KMS-11 (cell line): ENCODE data around the gene KCTD15.
A peak's percentile ranks its signal among the peaks of the same experiment; 100 is the strongest.

ENCODE experiments used
- H2AFZ ChIP-seq: fragments of 200-600 bp; sonication (generic); 2 replicates; pipeline ENCODE4 v1.6.1; 2016; ENCODE audit warnings: antibody characterized with exemption, mixed run types, low read depth
- H3K27ac ChIP-seq: fragments of 200-600 bp; sonication (generic); 2 replicates; pipeline ENCODE4 v1.6.1; 2016; ENCODE audit warnings: mild to moderate bottlenecking, mixed run types
- H3K27me3 ChIP-seq: fragments of 200-600 bp; sonication (generic); 2 replicates; pipeline ENCODE4 v1.6.1; 2017; ENCODE audit warnings: mild to moderate bottlenecking, low read depth, mixed run types, moderate library complexity; ENCODE audit not compliant: insufficient read depth
- H3K36me3 ChIP-seq: fragments of 200-600 bp; sonication (generic); 2 replicates; pipeline ENCODE4 v1.6.1; 2017; ENCODE audit warnings: mild to moderate bottlenecking, mixed run types; ENCODE audit not compliant: insufficient read depth
- H3K4me1 ChIP-seq: fragments of 200-600 bp; sonication (generic); 2 replicates; pipeline ENCODE4 v1.6.1; 2016; ENCODE audit warnings: mild to moderate bottlenecking, low read depth, mixed run types; ENCODE audit not compliant: poor library complexity, severe bottlenecking
- H3K4me2 ChIP-seq: fragments of 200-600 bp; sonication (generic); 2 replicates; pipeline ENCODE4 v1.7.0; 2016; ENCODE audit warnings: mild to moderate bottlenecking, mixed run types
- H3K4me3 ChIP-seq: fragments of 200-600 bp; sonication (generic); IDR thresholded peaks from 2 replicates; pipeline ENCODE4 v1.6.1; 2017; ENCODE audit warnings: low read depth, low read length, mixed read lengths; ENCODE audit not compliant: insufficient read depth
- H3K79me2 ChIP-seq: fragments of 200-600 bp; sonication (generic); 2 replicates; pipeline ENCODE4 v1.6.1; 2016; ENCODE audit warnings: low read depth, mixed run types; ENCODE audit not compliant: insufficient read depth
- H3K9ac ChIP-seq: fragments of 200-600 bp; sonication (generic); 2 replicates; pipeline ENCODE4 v1.6.1; 2016; ENCODE audit warnings: mild to moderate bottlenecking, mixed run types
- H4K20me1 ChIP-seq: fragments of 200-600 bp; sonication (generic); 2 replicates; pipeline ENCODE4 v1.6.1; 2016; ENCODE audit warnings: mild to moderate bottlenecking, mixed run types; ENCODE audit not compliant: insufficient read depth
- TF ChIP-seq, protein P1 (sequence below): fragments of 200-600 bp; sonication (generic); conservative IDR thresholded peaks from 2 replicates; pipeline ENCODE4 v1.6.1; 2017; ENCODE audit warnings: low read depth, mild to moderate bottlenecking, antibody characterized with exemption, low read length, moderate library complexity, mixed read lengths

The KCTD15 gene

DNA sequence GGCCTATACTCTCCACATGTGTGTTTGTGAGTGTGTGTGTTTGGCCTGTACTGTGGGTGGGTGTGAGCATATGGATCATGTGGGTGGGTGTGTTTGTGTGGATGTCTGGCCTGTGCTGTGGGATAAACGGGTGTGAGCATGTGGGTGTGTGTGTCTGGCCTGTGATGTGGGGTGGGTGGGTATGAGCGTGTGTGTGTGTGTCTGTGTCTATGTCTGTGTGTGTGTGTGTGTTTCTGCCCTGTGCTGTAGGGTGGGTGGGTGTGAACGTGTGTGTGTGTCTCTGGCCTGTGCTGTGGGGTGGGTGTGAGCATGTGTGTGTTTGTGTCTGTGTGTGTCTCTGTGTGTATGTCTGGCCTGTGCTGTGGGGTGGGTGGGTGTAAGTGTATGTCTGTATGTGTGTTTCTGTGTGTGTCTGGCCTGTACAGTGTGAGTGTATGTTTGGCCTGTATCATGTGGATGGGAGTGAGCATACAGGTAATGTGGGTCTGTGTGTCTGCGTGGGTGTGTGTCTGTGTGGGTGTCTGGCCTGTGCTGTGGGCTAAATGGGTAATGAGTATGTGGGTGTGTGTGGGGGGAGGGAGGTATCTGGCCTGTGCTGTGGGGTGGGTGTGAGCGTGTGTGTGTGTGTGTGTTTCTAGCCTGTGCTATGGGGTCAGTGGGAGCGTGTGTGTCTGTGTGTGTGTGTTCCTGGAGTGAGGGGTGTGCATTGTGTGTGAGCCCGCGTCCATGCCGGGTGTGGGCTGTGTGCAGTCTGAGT lies 20.8 kb upstream of the KCTD15 start:
- Histone ChIP-seq H3K27me3 (peaks cover 8% of the 10 kb centered on the region; the same call in 1 of the 2 replicates), H4K20me1 (no peaks in the 10 kb centered on the region), H2AFZ (no peak overlapping the region), H3K4me1 (peaks cover 4% of the 10 kb centered on the region), H3K9ac (no peak overlapping the region), H3K79me2 (no peaks in the 10 kb centered on the region), H3K27ac (no peak overlapping the region), H3K4me3 (no peak overlapping the region), H3K36me3 (no peaks in the 10 kb centered on the region), H3K4me2 (no peak overlapping the region)
- TF ChIP-seq, protein P1, sequence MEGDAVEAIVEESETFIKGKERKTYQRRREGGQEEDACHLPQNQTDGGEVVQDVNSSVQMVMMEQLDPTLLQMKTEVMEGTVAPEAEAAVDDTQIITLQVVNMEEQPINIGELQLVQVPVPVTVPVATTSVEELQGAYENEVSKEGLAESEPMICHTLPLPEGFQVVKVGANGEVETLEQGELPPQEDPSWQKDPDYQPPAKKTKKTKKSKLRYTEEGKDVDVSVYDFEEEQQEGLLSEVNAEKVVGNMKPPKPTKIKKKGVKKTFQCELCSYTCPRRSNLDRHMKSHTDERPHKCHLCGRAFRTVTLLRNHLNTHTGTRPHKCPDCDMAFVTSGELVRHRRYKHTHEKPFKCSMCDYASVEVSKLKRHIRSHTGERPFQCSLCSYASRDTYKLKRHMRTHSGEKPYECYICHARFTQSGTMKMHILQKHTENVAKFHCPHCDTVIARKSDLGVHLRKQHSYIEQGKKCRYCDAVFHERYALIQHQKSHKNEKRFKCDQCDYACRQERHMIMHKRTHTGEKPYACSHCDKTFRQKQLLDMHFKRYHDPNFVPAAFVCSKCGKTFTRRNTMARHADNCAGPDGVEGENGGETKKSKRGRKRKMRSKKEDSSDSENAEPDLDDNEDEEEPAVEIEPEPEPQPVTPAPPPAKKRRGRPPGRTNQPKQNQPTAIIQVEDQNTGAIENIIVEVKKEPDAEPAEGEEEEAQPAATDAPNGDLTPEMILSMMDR, result no peak

DNA sequence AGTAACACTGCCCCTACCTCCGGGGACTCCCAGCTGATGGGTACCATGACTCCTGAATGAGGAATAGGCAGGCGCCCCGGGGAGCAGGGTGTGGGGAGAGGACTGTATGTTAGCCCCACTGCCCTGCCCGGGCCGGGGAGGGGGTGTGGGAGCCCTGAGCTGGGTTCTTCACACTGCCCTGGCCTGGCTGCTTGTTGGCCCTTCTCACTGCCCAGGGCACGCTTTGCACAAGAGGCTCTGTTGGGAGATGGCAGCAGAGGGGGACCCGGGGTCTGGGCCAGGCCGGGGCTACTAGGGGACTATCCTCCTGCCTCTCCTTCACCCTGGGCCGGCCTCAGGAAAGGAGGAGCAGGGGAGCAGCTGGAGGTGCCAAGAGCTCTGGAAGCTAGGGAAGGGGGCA lies 19.3 kb upstream of the KCTD15 start:
- Histone ChIP-seq H3K27me3 (peaks cover 3% of the 10 kb centered on the region; the same call in 1 of the 2 replicates), H3K36me3 (no peaks in the 10 kb centered on the region)
- TF ChIP-seq, protein P1, result no peak

DNA sequence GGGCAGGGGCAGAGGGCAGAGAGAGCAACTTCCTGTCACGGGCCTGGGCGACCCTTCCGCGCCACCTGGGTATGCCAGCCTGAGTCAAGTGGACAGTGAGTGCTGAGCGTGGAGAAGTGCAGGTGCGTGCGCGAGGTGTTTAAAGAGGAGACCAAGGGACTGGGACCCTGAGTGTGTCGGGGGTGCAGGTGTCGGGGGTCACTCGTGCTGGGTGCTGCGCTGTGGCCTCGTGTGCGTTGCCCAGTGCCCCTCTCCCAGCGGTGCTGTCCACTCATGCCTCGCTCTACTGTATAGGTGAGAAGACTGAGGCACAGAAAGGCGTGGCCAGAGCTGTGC lies 18.9 kb upstream of the KCTD15 start:
- Histone ChIP-seq H3K9ac (no peak overlapping the region), H3K4me1 (peaks cover 4% of the 10 kb centered on the region), H3K4me2 (no peak overlapping the region; the same call in 1 of the 2 replicates), H3K36me3 (no peaks in the 10 kb centered on the region), H3K27ac (no peak overlapping the region), H3K4me3 (no peak overlapping the region), H4K20me1 (no peaks in the 10 kb centered on the region), H2AFZ (peak overlapping the region; percentile 100; the same call in 1 of the 2 replicates), H3K79me2 (no peaks in the 10 kb centered on the region), H3K27me3 (peaks cover 3% of the 10 kb centered on the region; the same call in 1 of the 2 replicates)
- TF ChIP-seq, protein P1, result no peak

More for the DNA sequence above, 19.3 kb upstream of the KCTD15 start:
- Histone ChIP-seq H3K4me3 (no peak overlapping the region), H3K9ac (no peak overlapping the region), H4K20me1 (no peaks in the 10 kb centered on the region), H3K27ac (no peak overlapping the region), H3K4me2 (no peak overlapping the region), H2AFZ (no peak overlapping the region), H3K79me2 (no peaks in the 10 kb centered on the region), H3K4me1 (peaks cover 4% of the 10 kb centered on the region)

DNA sequence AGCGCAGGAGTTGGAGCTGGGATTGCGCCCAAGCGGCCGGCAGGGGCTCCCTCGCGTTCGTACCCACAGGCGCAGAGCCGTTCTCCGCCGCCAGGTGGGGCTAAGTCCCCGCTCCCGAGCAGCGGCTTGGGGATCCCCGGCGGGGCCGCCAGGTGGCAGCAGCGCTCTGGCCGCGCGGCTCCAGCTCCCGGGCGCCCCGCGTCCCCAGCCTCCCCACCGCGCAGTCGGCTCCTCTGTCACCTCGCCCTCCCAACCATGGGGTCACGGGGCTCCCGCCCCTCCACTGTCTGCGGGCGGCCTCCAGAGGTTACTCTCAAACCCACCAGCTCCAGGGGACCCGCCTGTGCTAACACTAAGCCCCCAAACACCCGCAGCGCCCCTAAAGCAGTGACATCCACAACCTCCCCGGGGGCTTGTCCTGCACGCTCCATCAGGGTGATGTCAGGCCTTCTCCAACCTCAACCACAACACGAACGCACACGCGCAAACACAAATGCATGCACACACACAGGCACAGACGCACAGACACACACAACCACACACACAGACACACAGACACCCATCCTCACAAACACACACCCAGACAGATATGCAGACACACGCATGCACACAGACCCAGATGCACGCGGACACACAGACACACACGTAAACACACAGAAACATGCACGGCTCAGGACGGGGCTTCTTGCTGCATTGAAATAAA lies 18.4 kb upstream of the KCTD15 start:
- peak overlapping the region; percentile 100 for H2AFZ ChIP-seq
- H3K27me3 ChIP-seq, result peaks cover 3% of the 10 kb centered on the region; the same call in 1 of the 2 replicates
- H3K79me2 ChIP-seq, result no peaks in the 10 kb centered on the region
- H3K9ac ChIP-seq, result no peak overlapping the region
- H3K27ac ChIP-seq, result no peak overlapping the region
- peak overlapping the region; percentile 99 for H3K4me2 ChIP-seq
- H3K4me3 ChIP-seq, result no peak overlapping the region
- peaks cover 4% of the 10 kb centered on the region for H3K4me1 ChIP-seq
- no peaks in the 10 kb centered on the region for H4K20me1 ChIP-seq
- TF ChIP-seq, protein P1, result peak; percentile 97
- no peaks in the 10 kb centered on the region for H3K36me3 ChIP-seq
